ENCODE results near the gene PTPRM.

The PTPRM gene

GRCh38 chr18:7908681-7909299 lies 341.7 kb downstream of the PTPRM start:
- DNase-seq, result no peak

- DNase-seq, result no peak
Observed at GRCh38 chr18:7914834-7915670, 347.9 kb downstream of the PTPRM start.

- DNase-seq, result no peak
Observed at GRCh38 chr18:7918701-7919100, 351.6 kb downstream of the PTPRM start.

- no peak for DNase-seq
Observed at GRCh38 chr18:7919565-7919964, 352.4 kb downstream of the PTPRM start.

GRCh38 chr18:7921938-7922587 lies 354.9 kb downstream of the PTPRM start:
- no peak for DNase-seq

- DNase-seq, result no peak
Observed at GRCh38 chr18:7923105-7923504, 356.0 kb downstream of the PTPRM start.

- DNase-seq, result no peak
Observed at GRCh38 chr18:7924616-7925015, 357.5 kb downstream of the PTPRM start.

- no peak for DNase-seq
Observed at GRCh38 chr18:7926526-7926925, 359.4 kb downstream of the PTPRM start.

- DNase-seq, result no peak
Observed at GRCh38 chr18:7927119-7927518, 360.0 kb downstream of the PTPRM start.

- no peak for DNase-seq
Observed at GRCh38 chr18:7931763-7932162, 364.6 kb downstream of the PTPRM start.

- DNase-seq, result no peak
Observed at GRCh38 chr18:7937268-7937667, 370.2 kb downstream of the PTPRM start.

GRCh38 chr18:7939521-7939920 lies 372.4 kb downstream of the PTPRM start:
- DNase-seq, result no peak

GRCh38 chr18:7940379-7940778 lies 373.3 kb downstream of the PTPRM start:
- no peak for DNase-seq

GRCh38 chr18:7940971-7941370 lies 373.9 kb downstream of the PTPRM start:
- no peak for DNase-seq

- no peak for DNase-seq
Observed at GRCh38 chr18:7941533-7941932, 374.4 kb downstream of the PTPRM start.

- no peak for DNase-seq
Observed at GRCh38 chr18:7945882-7946281, 378.8 kb downstream of the PTPRM start.

- DNase-seq, result no peak
Observed at GRCh38 chr18:7946734-7947377, 379.7 kb downstream of the PTPRM start.

GRCh38 chr18:7950380-7951136 lies 383.4 kb downstream of the PTPRM start:
- DNase-seq, result no peak

GRCh38 chr18:7953095-7953958 lies 386.2 kb downstream of the PTPRM start:
- no peak for DNase-seq

GRCh38 chr18:7954238-7954637 lies 387.1 kb downstream of the PTPRM start:
- no peak for DNase-seq

- DNase-seq, result no peak
Observed at GRCh38 chr18:7955175-7955574, 388.1 kb downstream of the PTPRM start.

- DNase-seq, result no peak
Observed at GRCh38 chr18:7957297-7957696, 390.2 kb downstream of the PTPRM start.

Measured in hematopoietic multipotent progenitor cell treated with erythropoietin and hydrocortisone succinate and interleukin-3 and kit ligand, for 6 days (in vitro differentiated cells).